Lung (tissue), 12 donors: ENCODE measurements around the gene TRPM3. TPM values are rescaled to one million over a fixed set of nuclear protein-coding genes. Genes with fewer than 3 reads are reported as not detected.

ENCODE experiments used
- ATAC-seq: fragments of 200-7000 bp; cut with Tn5 transposase; one replicate; pipeline ENCODE4 v1.9.1; 2020; ENCODE audit warnings: moderate number of reproducible peaks; ENCODE audit not compliant: insufficient read depth, low FRiP score
- DNase-seq, 3 donors: peaks; one replicate each; pipeline ENCODE4 v3.0.0-alpha.2; 2013 to 2017
- H3K27ac ChIP-seq, 2 donors: one replicate each; pipeline ENCODE4 v1.5.1; 2013; ENCODE audit warnings: mild to moderate bottlenecking in 2 of 2, moderate library complexity in 2 of 2, control low read depth in 1 of 2, inconsistent platforms in 1 of 2, low read depth in 1 of 2, low read length in 1 of 2
- H3K27me3 ChIP-seq, 3 donors: one replicate each; pipeline ENCODE4 v1.5.1; 2013; ENCODE audit warnings: low read length in 2 of 3; ENCODE audit not compliant: control insufficient read depth in 3 of 3, insufficient read depth in 3 of 3
- H3K36me3 ChIP-seq, 4 donors: one replicate each; pipeline ENCODE4 v1.5.1; 2013; ENCODE audit warnings: low read length in 4 of 4, mild to moderate bottlenecking in 1 of 4, moderate library complexity in 1 of 4; ENCODE audit not compliant: control insufficient read depth in 4 of 4, insufficient read depth in 4 of 4
- H3K4me1 ChIP-seq, 5 donors: one replicate each; pipeline ENCODE4 v1.5.1; 2013; ENCODE audit warnings: low read length in 5 of 5, mild to moderate bottlenecking in 2 of 5, moderate library complexity in 1 of 5; ENCODE audit not compliant: control insufficient read depth in 5 of 5, insufficient read depth in 5 of 5
- H3K4me3 ChIP-seq: one replicate; pipeline ENCODE4 v1.5.1; 2013; ENCODE audit warnings: mild to moderate bottlenecking, control low read depth, moderate library complexity
- H3K9ac ChIP-seq, 2 donors: one replicate each; pipeline ENCODE4 v1.5.1; 2013; ENCODE audit warnings: low read length in 2 of 2, control low read depth in 1 of 2; ENCODE audit not compliant: insufficient read depth in 1 of 2
- H3K9me3 ChIP-seq, 4 donors: one replicate each; pipeline ENCODE4 v1.5.1; 2013; ENCODE audit warnings: low read length in 3 of 4, mild to moderate bottlenecking in 1 of 4, moderate library complexity in 1 of 4; ENCODE audit not compliant: control insufficient read depth in 4 of 4, insufficient read depth in 3 of 4
- CTCF ChIP-seq: IDR thresholded peaks from 2 replicates; pipeline ENCODE4 v1.5.1; 2012; ENCODE audit warnings: mild to moderate bottlenecking; ENCODE audit errors: control extremely low read depth, extremely low read depth
- WGBS, 2 donors: extraction: QIAGEN DNeasy Blood & Tissue Kit; methylation state at CpG; one replicate each; pipeline ENCODE4 v1.1.7; 2013; 5-methylcytosine and 5-hydroxymethylcytosine counted together
- polyA plus RNA-seq, 2 donors: library from polyadenylated mRNA; stranded (reverse); fragments of 200-250 nt; gene quantifications; one replicate each; pipeline ENCODE4 v1.2.1, GENCODE V29; 2013
- total RNA-seq, 2 donors: library from RNA; depleted of rRNA in 1 of 2; stranded (reverse); fragments of >200 nt in 1 of 2; gene quantifications; one replicate each; pipeline ENCODE4 v1.2.1, GENCODE V29; 2014 to 2021
- donor health status: control.
- donor health status: control.
- donor health status: Bipolar disorder and iron deficiency.
- donor health status: healthy.
- donor health status: DM: yes; HTN: yes; CAD: no.

The TRPM3 gene
- total and polyA plus RNA-seq, 4 donors = 0.02 to 1.4 (median 0.49) TPM; not detected in 1

- DNase-seq (no peak), ATAC-seq (no peak)
- Histone ChIP-seq H3K36me3 (no peaks in the 10 kb centered on the region), H3K9me3 (no peaks in the 10 kb centered on the region), H3K9ac (no peak overlapping the region), H3K27me3 (no peaks in the 10 kb centered on the region), H3K4me3 (no peak overlapping the region), H3K4me1 (no peaks in the 10 kb centered on the region), H3K27ac (no peak overlapping the region)
- WGBS, 2 donors = 77 to 95% methylated on average over 2 of the region's 2 CpGs
- TF ChIP-seq CTCF = no peak
Observed at GRCh38 chr9:71128796-71129195, 7.4 kb upstream of the TRPM3 start.

- Histone ChIP-seq H3K27me3 (peaks cover 0 to 2% (median 0%) of the 10 kb centered on the region in 3 donors), H3K4me1 (no peaks in the 10 kb centered on the region), H3K27ac (no peak overlapping the region), H3K9me3 (no peaks in the 10 kb centered on the region), H3K36me3 (no peaks in the 10 kb centered on the region), H3K9ac (no peak overlapping the region), H3K4me3 (no peak overlapping the region)
- 93 to 98% methylated on average over 2 of the region's 2 CpGs for WGBS, 2 donors
- TF ChIP-seq CTCF = no peak
- DNase-seq = no peak
- ATAC-seq = no peak
Observed at GRCh38 chr9:71127301-71127700, 5.9 kb upstream of the TRPM3 start.

DNA sequence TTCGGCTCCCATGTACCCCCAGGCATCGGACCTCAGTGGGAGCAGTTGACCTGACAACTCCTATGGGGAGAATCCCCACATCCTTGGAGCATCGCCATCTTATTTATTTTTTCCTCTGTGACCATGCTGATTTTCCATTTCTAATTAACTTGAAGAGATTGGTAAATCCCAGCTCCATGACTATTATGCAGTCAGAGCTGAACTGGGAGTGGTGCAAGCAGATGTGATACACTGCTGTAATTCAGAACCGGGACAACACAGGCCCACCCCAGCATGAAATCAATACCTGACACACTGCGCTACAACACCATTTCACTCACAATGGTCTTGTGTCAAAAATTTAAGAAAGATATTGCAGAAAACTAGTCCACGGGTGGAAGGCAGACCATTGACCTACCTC is 1.0 kb upstream of the TRPM3 start:
- no peak overlapping the region for H3K9ac ChIP-seq
- peaks cover 0 to 4% (median 0%) of the 10 kb centered on the region in 5 donors for H3K4me1 ChIP-seq
- H3K9me3 ChIP-seq = peaks cover 0 to 3% (median 0%) of the 10 kb centered on the region in 4 donors
- H3K4me3 ChIP-seq = no peak overlapping the region
- TF ChIP-seq CTCF = no peak
- H3K27me3 ChIP-seq = peaks cover 0 to 9% (median 3%) of the 10 kb centered on the region in 3 donors
- ATAC-seq (no peak), DNase-seq (no peak)
- H3K36me3 ChIP-seq = no peaks in the 10 kb centered on the region
- H3K27ac ChIP-seq = no peak overlapping the region
- 76 to 83% methylated on average over 6 of the region's 6 CpGs for WGBS, 2 donors

DNA sequence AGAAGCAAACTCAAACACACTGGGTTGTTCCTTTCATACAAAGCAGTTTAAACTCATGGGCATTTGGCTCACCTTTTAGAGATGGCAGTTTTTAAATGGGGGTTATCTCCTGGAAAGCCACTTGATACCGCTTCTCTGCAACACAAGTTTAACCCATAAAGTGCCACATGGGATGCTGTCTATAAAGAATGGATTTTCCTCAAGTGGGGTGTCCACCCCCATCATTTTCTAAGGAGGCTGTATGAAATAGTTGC is 528 bp upstream of the TRPM3 start:
- no peak for DNase-seq
- WGBS, 2 donors = 27 to 40% methylated on average over 1 of the region's 1 CpG
- no peak overlapping the region for H3K27ac ChIP-seq
- TF ChIP-seq CTCF = no peak
- peaks cover 0 to 9% (median 3%) of the 10 kb centered on the region in 3 donors for H3K27me3 ChIP-seq
- H3K36me3 ChIP-seq = no peaks in the 10 kb centered on the region
- H3K9me3 ChIP-seq = peaks cover 0 to 3% (median 0%) of the 10 kb centered on the region in 4 donors
- no peak overlapping the region for H3K9ac ChIP-seq
- H3K4me3 ChIP-seq = no peak overlapping the region
- ATAC-seq = no peak
- H3K4me1 ChIP-seq = peaks cover 0 to 4% (median 0%) of the 10 kb centered on the region in 5 donors
